HFFc6 (cell line): Measurements from ENCODE around the gene CMSS1. TPM values are rescaled to one million over a fixed set of nuclear protein-coding genes. Genes with fewer than 3 reads are reported as not detected.
A peak's percentile ranks its signal among the peaks of the same experiment; 100 is the strongest.

Experiments used
- DNase-seq: peaks from one replicate; pipeline ENCODE4 v3.0.0-alpha.2; 2018
- H3K27ac Mint-ChIP-seq: 2 replicates; pipeline ENCODE4 v1.8.0; 2020; ENCODE audit warnings: mild to moderate bottlenecking, mixed read lengths
- H3K27me3 Mint-ChIP-seq: 2 replicates; pipeline ENCODE4 v1.8.0; 2021; ENCODE audit warnings: mild to moderate bottlenecking, moderate library complexity, mixed read lengths; ENCODE audit not compliant: insufficient read depth
- H3K36me3 Mint-ChIP-seq: 2 replicates; pipeline ENCODE4 v1.8.0; 2021; ENCODE audit warnings: low read depth, mixed read lengths
- H3K4me1 Mint-ChIP-seq: 2 replicates; pipeline ENCODE4 v1.8.0; 2020; ENCODE audit warnings: low read depth, mixed read lengths
- H3K4me3 Mint-ChIP-seq: 2 replicates; pipeline ENCODE4 v1.8.0; 2020; ENCODE audit warnings: mild to moderate bottlenecking, moderate library complexity, mixed read lengths
- H3K9me3 Mint-ChIP-seq: 2 replicates; pipeline ENCODE4 v1.8.0; 2020; ENCODE audit warnings: mild to moderate bottlenecking, mixed read lengths
- total RNA-seq, 6 experiments: library from RNA; stranded (reverse); fragmentation: NEBNext Ultra II Directional; extraction: Animal tissue kit (Norgen Biotek cat#: 25700); gene quantifications; 2 replicates in 1 of 6; 3 replicates in 5 of 6; pipeline ENCODE4 v1.2.3, GENCODE V29; 2021
- TF ChIP-seq, protein P1 (sequence below): fragments of 200-600 bp; sonication (generic); IDR thresholded peaks from 2 replicates; pipeline ENCODE4 v1.5.0; 2021; ENCODE audit warnings: antibody characterized with exemption, mild to moderate bottlenecking

Gene CMSS1
- total RNA-seq, 6 experiments from 2014 or later: 27.8 to 47.0 (median 38.1) TPM

GRCh38 chr3:99966662-99967416 lies 149.2 kb downstream of the CMSS1 start:
- Mint-ChIP-seq H3K36me3 (no peaks in the 10 kb centered on the region), H3K27ac (no peak overlapping the region; the same call in 1 of the 2 replicates), H3K4me1 (peaks cover 48% of the 10 kb centered on the region), H3K9me3 (no peaks in the 10 kb centered on the region), H3K4me3 (no peak overlapping the region), H3K27me3 (no peaks in the 10 kb centered on the region; the same call in 1 of the 2 replicates)
- peak; percentile 10 for DNase-seq
- TF ChIP-seq, protein P1, sequence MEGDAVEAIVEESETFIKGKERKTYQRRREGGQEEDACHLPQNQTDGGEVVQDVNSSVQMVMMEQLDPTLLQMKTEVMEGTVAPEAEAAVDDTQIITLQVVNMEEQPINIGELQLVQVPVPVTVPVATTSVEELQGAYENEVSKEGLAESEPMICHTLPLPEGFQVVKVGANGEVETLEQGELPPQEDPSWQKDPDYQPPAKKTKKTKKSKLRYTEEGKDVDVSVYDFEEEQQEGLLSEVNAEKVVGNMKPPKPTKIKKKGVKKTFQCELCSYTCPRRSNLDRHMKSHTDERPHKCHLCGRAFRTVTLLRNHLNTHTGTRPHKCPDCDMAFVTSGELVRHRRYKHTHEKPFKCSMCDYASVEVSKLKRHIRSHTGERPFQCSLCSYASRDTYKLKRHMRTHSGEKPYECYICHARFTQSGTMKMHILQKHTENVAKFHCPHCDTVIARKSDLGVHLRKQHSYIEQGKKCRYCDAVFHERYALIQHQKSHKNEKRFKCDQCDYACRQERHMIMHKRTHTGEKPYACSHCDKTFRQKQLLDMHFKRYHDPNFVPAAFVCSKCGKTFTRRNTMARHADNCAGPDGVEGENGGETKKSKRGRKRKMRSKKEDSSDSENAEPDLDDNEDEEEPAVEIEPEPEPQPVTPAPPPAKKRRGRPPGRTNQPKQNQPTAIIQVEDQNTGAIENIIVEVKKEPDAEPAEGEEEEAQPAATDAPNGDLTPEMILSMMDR: no peak

DNA sequence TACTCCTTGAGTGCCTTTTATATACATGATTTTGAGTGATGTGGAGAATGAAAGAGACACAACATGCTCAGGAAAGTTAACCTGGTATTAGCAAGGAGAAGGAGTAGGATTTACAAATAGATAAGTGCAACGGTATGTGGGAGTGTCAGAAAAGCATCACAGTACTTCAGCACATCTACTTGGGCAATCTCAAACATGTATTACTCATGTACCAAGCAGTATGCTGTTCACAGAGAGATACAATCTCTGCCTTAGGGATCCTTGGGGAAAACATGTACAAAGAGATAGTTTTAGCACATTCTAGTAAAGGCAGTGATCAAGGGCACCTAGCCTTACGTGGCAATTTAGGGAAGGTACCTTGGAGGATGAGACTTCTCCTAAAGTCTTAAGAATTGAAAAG lies 150.1 kb downstream of the CMSS1 start:
- H3K4me1 Mint-ChIP-seq: peaks cover 38% of the 10 kb centered on the region
- no peaks in the 10 kb centered on the region for H3K9me3 Mint-ChIP-seq
- TF ChIP-seq, protein P1: no peak
- H3K36me3 Mint-ChIP-seq: no peaks in the 10 kb centered on the region
- peak overlapping the region; percentile 27; the same call in 1 of the 2 replicates for H3K27ac Mint-ChIP-seq
- DNase-seq: peak; percentile 73
- no peak overlapping the region for H3K4me3 Mint-ChIP-seq
- no peaks in the 10 kb centered on the region; the same call in 1 of the 2 replicates for H3K27me3 Mint-ChIP-seq

GRCh38 chr3:99969136-99969535 lies 151.5 kb downstream of the CMSS1 start:
- no peak for DNase-seq
- H3K27me3 Mint-ChIP-seq: no peaks in the 10 kb centered on the region; the same call in 1 of the 2 replicates

DNA sequence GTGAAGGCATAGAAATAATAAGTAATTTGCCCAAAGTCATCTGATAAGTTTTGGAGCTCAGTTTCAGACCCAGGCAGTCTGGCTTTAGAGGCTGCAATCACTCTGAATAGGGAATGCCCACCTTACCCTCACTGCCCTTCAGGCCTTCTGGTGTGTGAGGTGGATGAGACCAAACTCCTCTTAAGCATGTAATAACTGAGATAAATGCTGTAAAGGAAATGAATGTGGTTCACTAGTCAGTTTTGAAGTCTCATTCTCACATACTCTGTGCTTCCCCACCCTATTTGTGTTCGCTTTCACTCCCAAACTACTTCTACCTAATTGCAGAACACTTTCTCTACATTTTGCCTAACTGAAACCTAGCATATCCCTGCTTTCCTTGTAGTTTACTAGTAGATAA lies 152.5 kb downstream of the CMSS1 start:
- Mint-ChIP-seq H3K27me3 (no peaks in the 10 kb centered on the region; the same call in 1 of the 2 replicates), H3K36me3 (no peaks in the 10 kb centered on the region), H3K27ac (no peak overlapping the region), H3K9me3 (no peaks in the 10 kb centered on the region), H3K4me1 (peaks cover 23% of the 10 kb centered on the region), H3K4me3 (no peak overlapping the region)
- no peak for DNase-seq
- TF ChIP-seq, protein P1: no peak

More at GRCh38 chr3:99969136-99969535, 151.5 kb downstream of the CMSS1 start:
- Mint-ChIP-seq H3K4me1 (peaks cover 31% of the 10 kb centered on the region), H3K36me3 (no peaks in the 10 kb centered on the region), H3K4me3 (no peak overlapping the region), H3K27ac (no peak overlapping the region), H3K9me3 (no peaks in the 10 kb centered on the region)
- TF ChIP-seq, protein P1: no peak

DNA sequence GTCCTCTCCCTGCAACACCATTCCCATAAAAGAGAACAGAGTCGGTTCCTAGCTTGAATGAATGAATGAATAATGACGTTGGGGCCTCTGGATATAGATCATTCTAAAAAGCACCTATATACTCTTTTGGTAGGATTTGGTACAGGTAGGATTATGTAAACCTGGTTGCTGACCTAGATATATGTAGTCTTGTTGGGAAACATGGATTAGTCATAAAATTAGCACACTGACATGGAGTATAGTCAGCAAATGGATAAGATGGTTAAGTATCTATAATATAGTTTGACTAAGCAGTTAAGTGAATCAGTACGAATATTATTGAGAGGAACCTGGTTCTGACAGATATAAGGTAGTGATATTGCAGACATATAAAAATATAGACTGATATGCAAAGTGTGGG lies 154.1 kb downstream of the CMSS1 start:
- peaks cover 16% of the 10 kb centered on the region for H3K4me1 Mint-ChIP-seq
- no peak overlapping the region for H3K4me3 Mint-ChIP-seq
- 0 out of 2 replicates have a peak, but pooled peaks cover 1% of the 10 kb centered on the region for H3K36me3 Mint-ChIP-seq
- DNase-seq: no peak
- H3K27me3 Mint-ChIP-seq: no peaks in the 10 kb centered on the region; the same call in 1 of the 2 replicates
- H3K27ac Mint-ChIP-seq: no peak overlapping the region
- no peaks in the 10 kb centered on the region for H3K9me3 Mint-ChIP-seq
- TF ChIP-seq, protein P1: no peak
